ENCODE results near the gene WASF2.

DNA sequence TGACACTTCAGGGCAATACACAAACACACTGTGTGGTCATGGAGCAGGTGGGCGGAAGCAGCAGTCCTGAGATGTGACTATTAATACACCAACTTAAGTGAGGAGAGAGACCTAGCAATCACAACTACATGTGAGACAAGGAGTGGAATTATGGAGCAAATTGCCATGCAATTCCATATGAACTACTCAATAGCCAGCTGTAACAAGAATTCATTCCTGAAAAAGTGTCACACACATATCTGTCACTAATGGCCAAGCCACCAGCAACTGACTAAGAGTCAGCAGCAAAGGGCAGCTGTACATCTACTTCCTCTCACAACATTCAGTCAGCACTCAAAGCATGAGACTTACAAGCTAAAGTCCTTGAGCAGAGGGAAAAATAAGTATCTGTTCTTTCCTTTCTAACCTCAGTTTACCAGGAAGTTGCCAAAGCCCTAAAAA, 51.3 kb downstream of the WASF2 start:
- TF ChIP-seq, protein P1, sequence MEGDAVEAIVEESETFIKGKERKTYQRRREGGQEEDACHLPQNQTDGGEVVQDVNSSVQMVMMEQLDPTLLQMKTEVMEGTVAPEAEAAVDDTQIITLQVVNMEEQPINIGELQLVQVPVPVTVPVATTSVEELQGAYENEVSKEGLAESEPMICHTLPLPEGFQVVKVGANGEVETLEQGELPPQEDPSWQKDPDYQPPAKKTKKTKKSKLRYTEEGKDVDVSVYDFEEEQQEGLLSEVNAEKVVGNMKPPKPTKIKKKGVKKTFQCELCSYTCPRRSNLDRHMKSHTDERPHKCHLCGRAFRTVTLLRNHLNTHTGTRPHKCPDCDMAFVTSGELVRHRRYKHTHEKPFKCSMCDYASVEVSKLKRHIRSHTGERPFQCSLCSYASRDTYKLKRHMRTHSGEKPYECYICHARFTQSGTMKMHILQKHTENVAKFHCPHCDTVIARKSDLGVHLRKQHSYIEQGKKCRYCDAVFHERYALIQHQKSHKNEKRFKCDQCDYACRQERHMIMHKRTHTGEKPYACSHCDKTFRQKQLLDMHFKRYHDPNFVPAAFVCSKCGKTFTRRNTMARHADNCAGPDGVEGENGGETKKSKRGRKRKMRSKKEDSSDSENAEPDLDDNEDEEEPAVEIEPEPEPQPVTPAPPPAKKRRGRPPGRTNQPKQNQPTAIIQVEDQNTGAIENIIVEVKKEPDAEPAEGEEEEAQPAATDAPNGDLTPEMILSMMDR (IDR thresholded peaks at IDR 0.05): no peak
- no peak for TF ChIP-seq POLR2A (IDR thresholded peaks at IDR 0.05)
- no peak for TF ChIP-seq POLR2AphosphoS5 (IDR thresholded peaks at IDR 0.05)
